CD14-positive monocyte (primary cell): ENCODE measurements around the gene ST3GAL4. TPM values are rescaled to one million over a fixed set of nuclear protein-coding genes. Genes with fewer than 3 reads are reported as not detected.
A peak's percentile ranks its signal among the peaks of the same experiment; 100 is the strongest.

ENCODE experiments used
- DNase-seq, 3 donors: peaks; one replicate each; pipeline ENCODE4 v3.0.0-alpha.2; 2011 to 2022
- H2AFZ ChIP-seq: 2 replicates; pipeline ENCODE4 v1.6.0; 2012; ENCODE audit warnings: mild to moderate bottlenecking, low read depth, low read length, inconsistent platforms; ENCODE audit not compliant: insufficient read depth, poor library complexity, severe bottlenecking
- H3K27ac ChIP-seq, 2 donors: 1 replicate in 1 of 2; 2 replicates in 1 of 2; pipeline ENCODE4 v1.5.1; 2012 to 2013; ENCODE audit warnings: low read length in 2 of 2, control low read depth in 1 of 2, inconsistent platforms in 1 of 2, low read depth in 1 of 2, mild to moderate bottlenecking in 1 of 2
- H3K27me3 ChIP-seq, 2 donors: one replicate each; pipeline versions ENCODE4 v1.6.0 to v1.6.1; 2011 to 2013; ENCODE audit warnings: low read length in 2 of 2; ENCODE audit not compliant: control insufficient read depth in 2 of 2, insufficient read depth in 2 of 2
- H3K36me3 ChIP-seq, 2 donors: replicated peaks in 1 of 2; 1 replicate in 1 of 2; 2 replicates in 1 of 2; pipeline versions ENCODE4 v1.5.1 to v1.6.1; 2012 to 2013; ENCODE audit warnings: low read length in 2 of 2, control low read depth in 1 of 2, inconsistent platforms in 1 of 2, mild to moderate bottlenecking in 1 of 2; ENCODE audit not compliant: insufficient read depth in 2 of 2, control insufficient read depth in 1 of 2
- H3K4me1 ChIP-seq, 2 donors: 1 replicate in 1 of 2; 2 replicates in 1 of 2; pipeline versions ENCODE4 v1.5.1 to v1.6.1; 2012 to 2013; ENCODE audit warnings: low read length in 2 of 2, control low read depth in 1 of 2, inconsistent platforms in 1 of 2, mild to moderate bottlenecking in 1 of 2, moderate library complexity in 1 of 2; ENCODE audit not compliant: insufficient read depth in 2 of 2, control insufficient read depth in 1 of 2
- H3K4me2 ChIP-seq: replicated peaks from 2 replicates; pipeline ENCODE3; 2012; ENCODE audit warnings: low read length, moderate library complexity, mild to moderate bottlenecking; ENCODE audit not compliant: poor library complexity, severe bottlenecking; ENCODE audit errors: extremely low read depth
- H3K4me3 ChIP-seq, 3 experiments: fragments of 200-600 bp in 1 of 3; sonication (generic) in 1 of 3; replicated peaks in 1 of 3; 1 replicate in 2 of 3; 2 replicates in 1 of 3; pipeline ENCODE4 v1.5.1; 2011 to 2013; ENCODE audit warnings: low read length in 3 of 3, mild to moderate bottlenecking in 3 of 3, control low read depth in 2 of 3, low read depth in 2 of 3, inconsistent platforms in 1 of 3, moderate library complexity in 1 of 3
- H3K79me2 ChIP-seq: 2 replicates; pipeline ENCODE4 v1.6.0; 2012; ENCODE audit warnings: mild to moderate bottlenecking, control low read depth, inconsistent platforms, low read length, moderate library complexity; ENCODE audit not compliant: insufficient read depth
- H3K9ac ChIP-seq: 2 replicates; pipeline ENCODE4 v1.6.0; 2017; ENCODE audit warnings: low read length, mild to moderate bottlenecking; ENCODE audit not compliant: insufficient read depth, poor library complexity, severe bottlenecking
- H3K9me3 ChIP-seq, 2 donors: replicated peaks in 1 of 2; 1 replicate in 1 of 2; 2 replicates in 1 of 2; pipeline versions ENCODE4 v1.5.1 to v1.6.1; 2012 to 2013; ENCODE audit warnings: low read length in 2 of 2, control low read depth in 1 of 2; ENCODE audit not compliant: control insufficient read depth in 1 of 2, insufficient read depth in 1 of 2
- H4K20me1 ChIP-seq: 2 replicates; pipeline ENCODE4 v1.6.0; 2012; ENCODE audit warnings: mild to moderate bottlenecking, low read length, control low read depth, moderate library complexity; ENCODE audit not compliant: insufficient read depth
- H3K27ac Mint-ChIP-seq, 7 donors: one replicate each; pipeline ENCODE4 v1.8.0; 2020; ENCODE audit warnings: mild to moderate bottlenecking in 7 of 7, mixed read lengths in 7 of 7, moderate library complexity in 6 of 7, inconsistent platforms in 2 of 7
- H3K27me3 Mint-ChIP-seq, 3 donors: one replicate each; pipeline ENCODE4 v1.8.0; 2021 to 2022; ENCODE audit warnings: low read depth in 3 of 3, mild to moderate bottlenecking in 3 of 3, mixed read lengths in 3 of 3, moderate library complexity in 3 of 3, inconsistent platforms in 1 of 3
- H3K36me3 Mint-ChIP-seq, 2 donors: one replicate each; pipeline ENCODE4 v1.8.0; 2020; ENCODE audit warnings: mixed read lengths in 2 of 2, inconsistent platforms in 1 of 2, mild to moderate bottlenecking in 1 of 2
- H3K4me1 Mint-ChIP-seq: one replicate; pipeline ENCODE4 v1.8.0; 2020; ENCODE audit warnings: mild to moderate bottlenecking, mixed read lengths
- H3K4me3 Mint-ChIP-seq, 2 donors: one replicate each; pipeline ENCODE4 v1.8.0; 2020; ENCODE audit warnings: mild to moderate bottlenecking in 2 of 2, mixed read lengths in 2 of 2, moderate library complexity in 1 of 2
- H3K9me3 Mint-ChIP-seq, 7 donors: one replicate each; pipeline ENCODE4 v1.8.0; 2020 to 2022; ENCODE audit warnings: mixed read lengths in 7 of 7, mild to moderate bottlenecking in 6 of 7, moderate library complexity in 6 of 7, inconsistent platforms in 2 of 7
- CTCF ChIP-seq: fragments of 200-600 bp; IDR thresholded peaks from one replicate; pipeline ENCODE4 v1.8.0; 2022; ENCODE audit warnings: antibody characterized with exemption, mild to moderate bottlenecking
- WGBS: methylation state at CpG from one replicate; pipeline ENCODE4 v1.1.5; 2013; ENCODE audit warnings: missing lambda C conversion rate; ENCODE audit not compliant: insufficient coverage; 5-methylcytosine and 5-hydroxymethylcytosine counted together
- intact Hi-C, 2 donors: fragments of 100-400 bp; cut with micrococcal nuclease; formaldehyde crosslinking; loops; one replicate each; pipeline versions ENCODE4 v1.15.0 to v1.15.1; 2023
- polyA plus RNA-seq, 3 donors: library from polyadenylated mRNA; depleted of rRNA in 1 of 3; unstranded in 2 of 3; stranded (reverse) in 1 of 3; fragments of 300-500 nt in 2 of 3; fragments of >200 nt in 1 of 3; fragmentation: Illumina TruSeq in 2 of 3; gene quantifications; 1 replicate in 2 of 3; 2 replicates in 1 of 3; pipeline ENCODE4 v1.2.3, GENCODE V29; 2012 to 2021

The ST3GAL4 gene
- polyA plus RNA-seq, 3 donors = 7.8 to 14.3 (median 10.1) TPM

GRCh38 chr11:126446581-126446980 lies 91.1 kb downstream of the ST3GAL4 start:
- peaks cover 3 to 14% (median 9%) of the 10 kb centered on the region in 7 donors for H3K9me3 Mint-ChIP-seq

DNA sequence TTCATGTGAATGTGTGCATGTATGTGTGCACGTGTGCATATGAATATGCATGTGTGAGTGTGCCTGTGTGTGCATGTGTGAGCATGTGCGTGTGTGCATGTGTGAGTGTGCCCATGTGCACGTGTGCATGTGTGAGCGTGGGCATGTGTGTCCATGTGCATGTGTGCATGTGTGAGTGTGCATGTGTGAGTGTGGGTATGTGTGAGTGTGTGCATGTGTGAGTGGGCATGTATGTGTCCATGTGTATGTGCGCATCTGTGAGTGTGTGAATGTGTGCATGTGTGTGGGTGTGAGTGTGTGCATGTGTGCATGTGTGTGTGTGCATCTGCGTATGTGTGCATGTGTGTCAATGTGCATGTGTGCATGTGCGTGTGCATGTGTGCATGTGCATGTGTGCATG lies 94.7 kb downstream of the ST3GAL4 start:
- WGBS = 83% methylated on average over 7 of the region's 7 CpGs
- intact Hi-C loops = no loop called here

More at GRCh38 chr11:126446581-126446980, 91.1 kb downstream of the ST3GAL4 start:
- H2AFZ ChIP-seq = no peak overlapping the region
- no peaks in the 10 kb centered on the region for H3K36me3 Mint-ChIP-seq
- H3K27ac ChIP-seq = no peak overlapping the region
- DNase-seq = no peak
- no peak overlapping the region for H3K27ac Mint-ChIP-seq
- no peak overlapping the region for H3K4me2 ChIP-seq
- H3K4me1 ChIP-seq = no peaks in the 10 kb centered on the region
- peaks cover 0 to 4% (median 2%) of the 10 kb centered on the region in 3 donors for H3K27me3 Mint-ChIP-seq
- H3K9me3 ChIP-seq = peaks cover 7 to 12% of the 10 kb centered on the region in 2 donors
- H3K27me3 ChIP-seq = no peaks in the 10 kb centered on the region
- TF ChIP-seq CTCF = no peak
- no peak overlapping the region for H3K4me3 ChIP-seq
- no peak overlapping the region for H3K4me3 Mint-ChIP-seq
- H3K79me2 ChIP-seq = no peaks in the 10 kb centered on the region
- intact Hi-C loops = loop anchor here in 1 of 2 donors (10.0 kb wide), 1 partner anchor 898 kb away; no protein-coding TSS in a partner anchor
- H4K20me1 ChIP-seq = no peaks in the 10 kb centered on the region
- no peaks in the 10 kb centered on the region for H3K4me1 Mint-ChIP-seq
- H3K9ac ChIP-seq = no peak overlapping the region
- H3K36me3 ChIP-seq = no peaks in the 10 kb centered on the region
- WGBS = 95% methylated on average over 9 of the region's 10 CpGs

More for the DNA sequence above, 94.7 kb downstream of the ST3GAL4 start:
- no peaks in the 10 kb centered on the region for H3K4me1 Mint-ChIP-seq
- no peak overlapping the region for H3K9ac ChIP-seq
- H3K27ac Mint-ChIP-seq = peak overlapping the region in 1 of 7 donors; percentile 17
- no peaks in the 10 kb centered on the region for H3K36me3 ChIP-seq
- no peak overlapping the region for H3K27ac ChIP-seq
- H3K27me3 ChIP-seq = no peaks in the 10 kb centered on the region
- DNase-seq = no peak
- peaks cover 7 to 12% of the 10 kb centered on the region in 2 donors for H3K9me3 ChIP-seq
- H3K4me3 ChIP-seq = no peak overlapping the region
- no peaks in the 10 kb centered on the region for H3K4me1 ChIP-seq
- H3K4me2 ChIP-seq = no peak overlapping the region
- H3K36me3 Mint-ChIP-seq = no peaks in the 10 kb centered on the region
- no peak overlapping the region for H3K4me3 Mint-ChIP-seq
- H4K20me1 ChIP-seq = no peaks in the 10 kb centered on the region
- peaks cover 3 to 14% (median 11%) of the 10 kb centered on the region in 7 donors for H3K9me3 Mint-ChIP-seq
- TF ChIP-seq CTCF = no peak
- no peak overlapping the region for H2AFZ ChIP-seq
- H3K27me3 Mint-ChIP-seq = peaks cover 1 to 7% (median 2%) of the 10 kb centered on the region in 3 donors
- no peaks in the 10 kb centered on the region for H3K79me2 ChIP-seq
